OCI-LY3 (cell line): ENCODE measurements around the gene FRRS1L.

Experiments used
- CTCF ChIP-seq: fragments of 200-600, 300-600 bp; sonication (generic); IDR thresholded peaks from 2 replicates; pipeline ENCODE4 v1.5.1; 2014; ENCODE audit warnings: antibody characterized with exemption, low read length, low read depth
- EZH2phosphoT487 ChIP-seq: fragments of 200-600 bp; shearing (Covaris generic); IDR thresholded peaks from 2 replicates; pipeline ENCODE4 v1.6.1; 2018; ENCODE audit warnings: antibody characterized with exemption, mixed run types, low read depth

- TF ChIP-seq CTCF (no peak), EZH2phosphoT487 (no peak)
These were observed 14.2 kb upstream of the FRRS1L start for GRCh38 chr9:109181284-109181683.
